H1 (cell line): ENCODE measurements around the gene ASCC1.

Experiments
- SIN3A ChIP-seq, 2 experiments: IDR thresholded peaks in 1 of 2; conservative IDR thresholded peaks in 1 of 2; 2 replicates each; pipeline ENCODE4 v1.6.1; 2011 to 2012; ENCODE audit warnings: low read length in 2 of 2, improper control_type of control experiment in 1 of 2, low read depth in 1 of 2, mild to moderate bottlenecking in 1 of 2
- SP1 ChIP-seq: IDR thresholded peaks from 2 replicates; pipeline ENCODE4 v1.6.1; 2011; ENCODE audit warnings: low read depth, low read length
- TCF12 ChIP-seq: IDR thresholded peaks from 2 replicates; pipeline ENCODE4 v1.6.1; 2011; ENCODE audit warnings: low read depth, mild to moderate bottlenecking, low read length

GRCh38 chr10:72105098-72105475, 111.0 kb downstream of the ASCC1 start:
- no peak for TF ChIP-seq SP1
- no peak for TF ChIP-seq TCF12
- no peak for TF ChIP-seq SIN3A (conservative IDR thresholded peaks at IDR 0.05 in 1 of 2, IDR thresholded peaks at IDR 0.05 in 1 of 2; ENCODE audit: low read depth in 1 of 2, low read length in 2 of 2)
